OCI-LY1 (cell line): ENCODE data around the gene DNAJB8.

Experiments
- EZH2 ChIP-seq: fragments of 200-600 bp; sonication (generic), shearing (Covaris generic); IDR thresholded peaks from 2 replicates; pipeline ENCODE4 v1.8.0; 2017; ENCODE audit warnings: borderline replicate concordance, mixed run types, mild to moderate bottlenecking, antibody characterized with exemption, low read length, moderate library complexity, mixed read lengths
- TF ChIP-seq, protein P1 (sequence below): fragments of 200-600 bp; sonication (generic), shearing (Covaris generic); IDR thresholded peaks from 2 replicates; pipeline ENCODE4 v1.5.1; 2017; ENCODE audit warnings: mild to moderate bottlenecking, antibody characterized with exemption, low read length, moderate library complexity, mixed read lengths

GRCh38 chr3:128471110-128471509, 4.4 kb upstream of the DNAJB8 start:
- TF ChIP-seq, protein P1, sequence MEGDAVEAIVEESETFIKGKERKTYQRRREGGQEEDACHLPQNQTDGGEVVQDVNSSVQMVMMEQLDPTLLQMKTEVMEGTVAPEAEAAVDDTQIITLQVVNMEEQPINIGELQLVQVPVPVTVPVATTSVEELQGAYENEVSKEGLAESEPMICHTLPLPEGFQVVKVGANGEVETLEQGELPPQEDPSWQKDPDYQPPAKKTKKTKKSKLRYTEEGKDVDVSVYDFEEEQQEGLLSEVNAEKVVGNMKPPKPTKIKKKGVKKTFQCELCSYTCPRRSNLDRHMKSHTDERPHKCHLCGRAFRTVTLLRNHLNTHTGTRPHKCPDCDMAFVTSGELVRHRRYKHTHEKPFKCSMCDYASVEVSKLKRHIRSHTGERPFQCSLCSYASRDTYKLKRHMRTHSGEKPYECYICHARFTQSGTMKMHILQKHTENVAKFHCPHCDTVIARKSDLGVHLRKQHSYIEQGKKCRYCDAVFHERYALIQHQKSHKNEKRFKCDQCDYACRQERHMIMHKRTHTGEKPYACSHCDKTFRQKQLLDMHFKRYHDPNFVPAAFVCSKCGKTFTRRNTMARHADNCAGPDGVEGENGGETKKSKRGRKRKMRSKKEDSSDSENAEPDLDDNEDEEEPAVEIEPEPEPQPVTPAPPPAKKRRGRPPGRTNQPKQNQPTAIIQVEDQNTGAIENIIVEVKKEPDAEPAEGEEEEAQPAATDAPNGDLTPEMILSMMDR = no peak
- TF ChIP-seq EZH2 = no peak
